Measurements from ENCODE around the gene CIAO3.
A peak's percentile ranks its signal among the peaks of the same experiment; 100 is the strongest.

The CIAO3 gene

DNA sequence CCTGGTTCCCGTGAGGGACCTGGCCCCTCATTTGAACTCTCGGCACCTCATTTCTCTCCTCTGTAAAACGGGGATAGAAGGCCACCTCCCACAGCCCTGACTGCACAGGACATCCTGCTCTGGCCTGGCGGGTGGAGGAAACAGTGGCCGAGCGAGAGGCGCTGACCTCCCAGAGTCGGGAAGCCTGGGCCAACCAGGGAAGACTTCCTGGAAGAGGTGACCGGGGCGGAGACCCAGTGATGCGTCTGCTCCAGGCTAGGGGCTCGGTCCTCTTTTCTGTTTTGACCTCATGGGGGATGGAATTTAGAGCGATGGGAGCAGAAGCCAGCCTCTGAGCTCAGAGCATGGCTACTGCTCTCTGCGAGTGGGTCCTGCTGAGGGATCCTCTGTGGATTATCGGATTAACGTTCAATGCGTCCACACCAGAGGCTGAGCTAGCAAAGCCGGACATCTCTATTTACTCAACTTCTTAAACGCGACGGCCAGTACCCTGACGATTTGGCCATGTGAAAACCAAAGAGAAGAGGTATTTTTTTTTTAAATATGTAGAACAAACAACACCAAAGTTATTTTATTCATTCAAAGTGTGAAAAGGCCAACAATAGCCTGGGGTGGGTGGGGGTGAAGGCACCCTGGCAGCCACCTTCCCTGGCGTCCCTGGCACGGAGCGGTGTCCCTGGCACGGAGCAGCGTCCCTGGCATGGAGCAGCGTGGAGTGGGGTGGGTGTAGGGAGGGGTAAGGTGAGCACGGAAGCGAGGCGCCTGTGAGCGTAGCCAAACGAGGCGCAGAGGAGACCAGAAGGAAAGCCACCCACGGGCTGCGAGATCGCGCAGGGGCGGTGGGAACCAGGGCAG is 10.6 kb upstream of the CIAO3 start:
- no peak for TF ChIP-seq ZNF70 (CRISPR knock-in tag; IDR thresholded peaks at IDR 0.05)
- TF ChIP-seq RARB (CRISPR knock-in tag; IDR thresholded peaks at IDR 0.05): no peak
- no peak for TF ChIP-seq ESRRG (CRISPR knock-in tag; IDR thresholded peaks at IDR 0.05)
- no peak for ATAC-seq

DNA sequence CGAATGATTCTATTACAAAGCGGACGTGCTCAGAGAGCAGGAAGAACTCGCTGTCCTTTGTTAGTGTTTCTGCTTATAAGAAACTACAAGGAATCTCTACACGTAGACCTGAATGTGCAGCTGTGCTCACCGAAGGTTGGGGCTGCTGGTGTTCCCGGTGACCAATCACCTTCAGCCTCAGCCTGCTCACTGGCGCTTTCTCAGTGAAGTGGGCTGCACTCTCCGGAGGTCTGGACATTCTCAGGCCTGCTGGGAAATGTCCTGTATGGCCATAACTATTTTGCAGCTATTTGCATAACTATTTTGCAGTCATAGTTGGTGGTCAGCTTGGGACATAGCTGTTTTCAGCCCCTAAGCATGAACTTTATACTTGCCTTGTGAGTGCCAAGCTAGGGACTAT is 9.7 kb upstream of the CIAO3 start:
- no peak for TF ChIP-seq OSR1 (CRISPR knock-in tag; IDR thresholded peaks at IDR 0.05)
- no peak for TF ChIP-seq TCF4 (CRISPR knock-in tag; IDR thresholded peaks at IDR 0.05; ENCODE audit: borderline replicate concordance)
- no peak for TF ChIP-seq RARB (CRISPR knock-in tag; IDR thresholded peaks at IDR 0.05)
- no peak for TF ChIP-seq ARNTL (CRISPR knock-in tag; IDR thresholded peaks at IDR 0.05; ENCODE audit: borderline replicate concordance, low read depth)
- no peak for TF ChIP-seq ISL1 (CRISPR knock-in tag; IDR thresholded peaks at IDR 0.05)
- no peak for TF ChIP-seq PPARA (CRISPR knock-in tag; IDR thresholded peaks at IDR 0.05; ENCODE audit: borderline replicate concordance)
- TF ChIP-seq ZC3H10 (CRISPR knock-in tag; IDR thresholded peaks at IDR 0.05): no peak
- peak; percentile 49 for ATAC-seq

DNA sequence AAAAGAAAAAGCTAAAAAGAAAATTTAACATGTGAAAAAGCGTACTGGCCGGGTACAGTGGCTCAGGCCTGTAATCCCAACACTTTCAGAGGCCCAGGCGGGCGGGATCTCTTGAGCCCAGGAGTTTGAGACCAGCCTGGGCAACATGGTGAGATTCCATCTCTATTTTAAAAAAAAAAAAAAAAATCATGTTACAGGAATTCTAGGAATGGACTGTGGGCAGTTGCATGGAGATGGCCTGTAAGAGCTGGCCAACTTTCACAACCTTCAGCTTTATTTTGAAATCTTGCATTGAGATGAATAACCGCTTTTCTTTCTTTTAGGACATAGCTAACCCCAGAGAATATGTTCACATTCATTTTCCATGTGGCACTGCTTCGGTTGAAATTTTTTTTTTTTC is 8.2 kb upstream of the CIAO3 start:
- no peak for TF ChIP-seq ARNTL (CRISPR knock-in tag; IDR thresholded peaks at IDR 0.05; ENCODE audit: borderline replicate concordance, low read depth)
- TF ChIP-seq RARB (CRISPR knock-in tag; IDR thresholded peaks at IDR 0.05): no peak
- TF ChIP-seq, protein P1, sequence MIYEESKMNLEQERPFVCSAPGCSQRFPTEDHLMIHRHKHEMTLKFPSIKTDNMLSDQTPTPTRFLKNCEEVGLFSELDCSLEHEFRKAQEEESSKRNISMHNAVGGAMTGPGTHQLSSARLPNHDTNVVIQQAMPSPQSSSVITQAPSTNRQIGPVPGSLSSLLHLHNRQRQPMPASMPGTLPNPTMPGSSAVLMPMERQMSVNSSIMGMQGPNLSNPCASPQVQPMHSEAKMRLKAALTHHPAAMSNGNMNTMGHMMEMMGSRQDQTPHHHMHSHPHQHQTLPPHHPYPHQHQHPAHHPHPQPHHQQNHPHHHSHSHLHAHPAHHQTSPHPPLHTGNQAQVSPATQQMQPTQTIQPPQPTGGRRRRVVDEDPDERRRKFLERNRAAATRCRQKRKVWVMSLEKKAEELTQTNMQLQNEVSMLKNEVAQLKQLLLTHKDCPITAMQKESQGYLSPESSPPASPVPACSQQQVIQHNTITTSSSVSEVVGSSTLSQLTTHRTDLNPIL (CRISPR knock-in tag; IDR thresholded peaks at IDR 0.05; ENCODE audit: low read depth): no peak
- TF ChIP-seq BACH2 (CRISPR knock-in tag; IDR thresholded peaks at IDR 0.05; ENCODE audit: borderline replicate concordance): no peak
- no peak for TF ChIP-seq ZNF565 (CRISPR knock-in tag; conservative IDR thresholded peaks at IDR 0.05; ENCODE audit: low read depth)
- no peak for TF ChIP-seq OSR1 (CRISPR knock-in tag; IDR thresholded peaks at IDR 0.05)
- TF ChIP-seq ZNF70 (CRISPR knock-in tag; IDR thresholded peaks at IDR 0.05): no peak
- TF ChIP-seq ZC3H10 (CRISPR knock-in tag; IDR thresholded peaks at IDR 0.05): no peak
- no peak for TF ChIP-seq ESRRG (CRISPR knock-in tag; IDR thresholded peaks at IDR 0.05)
- no peak for TF ChIP-seq SNAI2 (CRISPR knock-in tag; IDR thresholded peaks at IDR 0.05)
- TF ChIP-seq PPARA (CRISPR knock-in tag; IDR thresholded peaks at IDR 0.05; ENCODE audit: borderline replicate concordance): no peak
- TF ChIP-seq ZFP3 (CRISPR knock-in tag; IDR thresholded peaks at IDR 0.05): no peak
- TF ChIP-seq, protein P2, sequence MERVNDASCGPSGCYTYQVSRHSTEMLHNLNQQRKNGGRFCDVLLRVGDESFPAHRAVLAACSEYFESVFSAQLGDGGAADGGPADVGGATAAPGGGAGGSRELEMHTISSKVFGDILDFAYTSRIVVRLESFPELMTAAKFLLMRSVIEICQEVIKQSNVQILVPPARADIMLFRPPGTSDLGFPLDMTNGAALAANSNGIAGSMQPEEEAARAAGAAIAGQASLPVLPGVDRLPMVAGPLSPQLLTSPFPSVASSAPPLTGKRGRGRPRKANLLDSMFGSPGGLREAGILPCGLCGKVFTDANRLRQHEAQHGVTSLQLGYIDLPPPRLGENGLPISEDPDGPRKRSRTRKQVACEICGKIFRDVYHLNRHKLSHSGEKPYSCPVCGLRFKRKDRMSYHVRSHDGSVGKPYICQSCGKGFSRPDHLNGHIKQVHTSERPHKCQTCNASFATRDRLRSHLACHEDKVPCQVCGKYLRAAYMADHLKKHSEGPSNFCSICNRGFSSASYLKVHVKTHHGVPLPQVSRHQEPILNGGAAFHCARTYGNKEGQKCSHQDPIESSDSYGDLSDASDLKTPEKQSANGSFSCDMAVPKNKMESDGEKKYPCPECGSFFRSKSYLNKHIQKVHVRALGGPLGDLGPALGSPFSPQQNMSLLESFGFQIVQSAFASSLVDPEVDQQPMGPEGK (CRISPR knock-in tag; IDR thresholded peaks at IDR 0.05; ENCODE audit: borderline replicate concordance): no peak
- TF ChIP-seq, protein P3, sequence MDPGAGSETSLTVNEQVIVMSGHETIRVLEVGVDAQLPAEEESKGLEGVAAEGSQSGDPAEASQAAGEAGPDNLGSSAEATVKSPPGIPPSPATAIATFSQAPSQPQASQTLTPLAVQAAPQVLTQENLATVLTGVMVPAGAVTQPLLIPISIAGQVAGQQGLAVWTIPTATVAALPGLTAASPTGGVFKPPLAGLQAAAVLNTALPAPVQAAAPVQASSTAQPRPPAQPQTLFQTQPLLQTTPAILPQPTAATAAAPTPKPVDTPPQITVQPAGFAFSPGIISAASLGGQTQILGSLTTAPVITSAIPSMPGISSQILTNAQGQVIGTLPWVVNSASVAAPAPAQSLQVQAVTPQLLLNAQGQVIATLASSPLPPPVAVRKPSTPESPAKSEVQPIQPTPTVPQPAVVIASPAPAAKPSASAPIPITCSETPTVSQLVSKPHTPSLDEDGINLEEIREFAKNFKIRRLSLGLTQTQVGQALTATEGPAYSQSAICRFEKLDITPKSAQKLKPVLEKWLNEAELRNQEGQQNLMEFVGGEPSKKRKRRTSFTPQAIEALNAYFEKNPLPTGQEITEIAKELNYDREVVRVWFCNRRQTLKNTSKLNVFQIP (CRISPR knock-in tag; IDR thresholded peaks at IDR 0.05; ENCODE audit: borderline replicate concordance, low read depth): no peak
- TF ChIP-seq CSDC2 (CRISPR knock-in tag; IDR thresholded peaks at IDR 0.05): no peak
- no peak for TF ChIP-seq GLIS3 (CRISPR knock-in tag; IDR thresholded peaks at IDR 0.05)
- ATAC-seq: peak; percentile 79

DNA sequence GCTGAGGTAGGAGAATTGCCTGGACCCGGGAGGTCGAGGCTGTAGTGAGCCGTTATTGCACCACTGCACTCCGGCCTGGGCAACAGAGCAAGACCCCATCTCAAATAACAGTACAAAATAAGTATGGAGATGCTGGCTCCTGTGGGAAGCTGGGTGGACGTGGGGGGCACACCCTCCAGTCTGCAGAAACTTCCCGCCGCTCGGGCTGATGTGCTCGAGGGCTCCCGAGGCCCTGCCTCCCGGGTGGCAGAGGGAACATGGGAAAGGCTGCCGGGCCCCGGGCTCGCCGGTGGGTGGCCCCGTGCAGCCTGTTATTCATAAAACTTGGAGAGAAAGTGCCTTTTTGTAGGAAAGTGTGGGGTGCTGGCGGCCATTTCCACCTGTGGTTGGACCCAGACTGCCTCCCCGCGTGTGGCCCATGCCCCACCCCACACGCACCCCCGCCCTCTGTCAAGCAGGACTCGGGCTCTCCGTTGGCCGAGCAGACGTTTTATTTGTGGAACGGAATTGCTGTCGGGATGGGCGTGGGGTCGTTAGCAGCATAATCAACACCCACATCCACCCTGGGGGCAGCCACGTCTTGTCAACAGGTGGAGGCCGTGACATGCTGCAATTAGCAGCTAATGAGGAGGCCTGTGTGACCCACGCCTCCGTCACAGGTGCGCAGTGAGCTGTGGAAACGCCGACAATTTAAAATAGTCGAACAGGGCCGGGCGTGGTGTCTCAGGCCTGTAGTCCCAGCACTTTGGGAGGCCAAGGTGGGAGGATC is 7.4 kb upstream of the CIAO3 start:
- no peak for ATAC-seq
- no peak for TF ChIP-seq ZNF8 (CRISPR knock-in tag; IDR thresholded peaks at IDR 0.05)
- no peak for TF ChIP-seq ISL1 (CRISPR knock-in tag; IDR thresholded peaks at IDR 0.05)
- TF ChIP-seq ZC3H10 (CRISPR knock-in tag; IDR thresholded peaks at IDR 0.05): no peak
- TF ChIP-seq TCF4 (CRISPR knock-in tag; IDR thresholded peaks at IDR 0.05; ENCODE audit: borderline replicate concordance): no peak
- TF ChIP-seq, protein P1 (CRISPR knock-in tag; IDR thresholded peaks at IDR 0.05; ENCODE audit: low read depth): no peak
- no peak for TF ChIP-seq TOX (CRISPR knock-in tag; IDR thresholded peaks at IDR 0.05; ENCODE audit: borderline replicate concordance)
- TF ChIP-seq, protein P2 (CRISPR knock-in tag; IDR thresholded peaks at IDR 0.05; ENCODE audit: borderline replicate concordance): no peak
- no peak for TF ChIP-seq ESRRG (CRISPR knock-in tag; IDR thresholded peaks at IDR 0.05)
- no peak for TF ChIP-seq BACH2 (CRISPR knock-in tag; IDR thresholded peaks at IDR 0.05; ENCODE audit: borderline replicate concordance)
- TF ChIP-seq RARB (CRISPR knock-in tag; IDR thresholded peaks at IDR 0.05): no peak
- TF ChIP-seq ZFP3 (CRISPR knock-in tag; IDR thresholded peaks at IDR 0.05): no peak
